NCI-H69 (cell line): ENCODE data around the gene PIWIL1.

Source experiments
- DNase-seq: peaks from one replicate; lab custom pipeline; 2025; lab: John Stamatoyannopoulos, UW

Gene PIWIL1

DNA sequence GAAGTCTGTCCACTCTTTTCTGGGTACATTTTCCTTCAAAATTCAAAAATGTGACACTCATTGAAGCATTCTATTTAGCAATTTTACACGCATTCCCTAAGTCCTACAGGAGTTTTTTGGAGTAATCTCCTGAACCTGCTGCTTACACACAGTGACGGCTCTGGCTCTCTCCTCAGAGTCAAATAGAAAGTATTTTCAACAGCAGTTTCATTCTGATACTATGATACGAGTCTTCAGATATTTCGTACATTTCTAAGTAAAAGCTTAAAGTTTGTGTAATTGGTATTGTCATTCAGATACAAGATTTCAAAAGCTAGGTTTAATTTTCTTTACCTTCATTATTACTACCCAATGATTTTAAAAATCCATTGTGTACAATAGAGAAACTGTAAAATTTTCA is 36.4 kb downstream of the PIWIL1 start:
- no peak for DNase-seq

DNA sequence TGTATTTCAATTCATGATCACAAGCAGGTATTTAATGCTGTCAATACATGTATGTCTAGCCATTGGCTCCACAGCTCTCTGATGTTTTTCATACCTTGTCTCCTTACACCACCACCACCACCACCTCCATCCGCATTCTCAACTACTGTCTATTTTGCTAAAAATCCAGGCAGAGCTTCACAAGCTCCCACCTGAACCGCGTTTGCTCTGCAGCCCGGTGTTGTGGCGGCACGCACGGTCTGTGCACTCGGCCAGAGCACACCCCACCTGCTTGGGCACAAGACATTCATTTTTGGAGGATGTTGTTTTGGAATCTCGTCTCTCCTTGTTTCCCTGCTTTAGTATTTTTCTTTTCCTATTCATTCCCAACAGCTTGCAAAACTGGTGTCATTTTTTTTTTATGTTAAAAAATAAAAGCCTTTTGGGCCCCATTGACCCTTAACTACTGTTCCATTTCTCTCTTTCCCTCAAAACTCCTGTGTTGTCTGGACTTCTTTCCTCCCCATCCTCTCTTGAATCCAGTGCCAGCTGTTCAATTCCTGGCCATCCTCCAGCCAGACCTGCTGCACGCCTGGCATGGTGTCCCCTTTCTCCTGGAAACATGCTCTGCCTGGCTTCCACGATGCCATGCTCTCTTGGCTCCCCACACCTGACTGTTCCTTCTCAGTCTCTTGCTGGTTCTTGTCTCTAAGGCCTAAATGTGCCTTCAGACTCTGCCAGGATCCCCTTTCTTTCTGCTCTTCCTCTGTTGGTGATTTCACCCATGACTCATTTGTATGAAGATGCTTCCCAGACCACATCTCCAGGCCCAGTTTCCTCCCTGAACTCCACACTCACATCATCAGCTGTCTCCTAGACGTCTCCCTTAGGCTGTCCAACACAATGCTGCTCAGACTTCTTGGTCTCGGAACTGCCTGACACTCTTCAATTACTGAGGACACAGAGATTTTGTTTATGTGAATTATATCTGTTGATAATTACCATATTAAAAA is 37.9 kb downstream of the PIWIL1 start:
- no peak for DNase-seq

DNA sequence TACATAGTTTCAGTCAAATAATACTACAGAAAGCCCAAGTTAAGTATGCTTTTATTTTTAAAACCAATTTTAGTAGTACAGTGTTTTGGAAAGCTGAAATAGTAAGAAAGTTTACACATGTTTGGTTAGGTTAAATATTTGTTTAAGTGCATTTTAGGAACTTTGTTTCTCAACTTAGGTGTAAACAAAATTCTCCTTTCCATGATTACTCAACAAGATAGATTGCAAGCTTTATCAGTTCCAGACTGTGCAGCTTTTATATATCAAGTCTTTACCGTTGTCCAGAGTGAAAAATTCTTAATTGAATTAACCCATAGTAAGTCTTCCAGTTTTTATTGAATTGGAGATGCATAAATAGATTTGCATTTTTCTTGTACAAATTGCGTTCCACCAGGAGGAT is 45.1 kb downstream of the PIWIL1 start:
- no peak for DNase-seq

DNA sequence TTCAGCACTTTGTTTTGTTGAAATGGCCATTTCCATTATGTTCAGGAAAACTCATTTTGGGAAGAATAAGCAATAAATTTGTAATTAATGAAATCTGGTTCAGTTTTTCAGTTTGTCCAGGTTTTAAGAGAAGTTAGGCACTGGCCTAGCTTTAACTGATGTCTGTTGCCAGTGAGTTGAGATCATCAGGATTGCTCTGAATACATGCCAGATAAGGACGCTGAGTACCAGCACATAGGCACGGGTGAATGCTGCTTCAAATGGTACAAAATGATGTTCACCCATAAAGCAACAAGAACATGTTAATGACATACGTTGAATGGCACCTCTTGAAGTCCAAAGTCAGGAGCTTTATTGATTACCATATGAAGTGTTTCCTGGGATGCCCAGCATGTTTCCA is 46.5 kb downstream of the PIWIL1 start:
- DNase-seq: no peak

DNA sequence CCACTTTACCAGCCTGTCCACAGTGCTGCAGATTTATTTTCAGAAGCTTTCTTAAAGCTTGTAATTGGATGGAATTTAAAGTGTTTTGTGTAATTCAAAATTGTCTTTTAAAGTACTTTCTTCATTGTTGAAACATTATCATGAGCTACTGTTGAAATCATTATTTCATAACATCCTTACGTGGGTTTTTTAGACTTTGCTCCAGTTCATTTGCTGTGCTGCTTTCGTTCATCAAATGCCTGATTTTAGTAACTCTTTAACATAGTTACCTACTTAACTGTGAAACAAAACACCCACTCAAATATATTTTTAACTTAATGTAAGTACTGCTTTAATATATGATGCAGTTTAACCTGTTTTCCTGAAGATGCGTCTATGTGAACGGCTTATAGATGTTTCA is 47.5 kb downstream of the PIWIL1 start:
- DNase-seq: no peak

DNA sequence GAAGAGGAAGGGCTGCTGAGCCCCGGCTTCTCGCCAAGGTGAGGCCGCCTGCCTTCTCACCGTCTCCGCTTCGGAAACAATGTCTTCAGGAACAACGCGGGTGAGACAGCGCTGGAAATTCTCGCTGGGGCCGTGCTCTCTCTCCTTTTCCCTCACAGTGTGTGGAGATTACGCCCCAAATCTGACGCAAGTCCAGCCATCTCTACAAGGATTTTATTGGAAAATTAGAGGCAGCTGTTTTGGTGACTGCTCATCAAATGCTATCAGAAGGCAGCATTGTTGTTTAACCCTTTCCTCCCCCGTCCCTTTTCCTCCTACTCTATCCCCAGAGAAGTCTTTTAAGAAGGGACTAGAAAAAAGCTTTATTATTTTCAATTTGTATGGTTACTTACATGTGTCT is 53.5 kb downstream of the PIWIL1 start:
- no peak for DNase-seq

DNA sequence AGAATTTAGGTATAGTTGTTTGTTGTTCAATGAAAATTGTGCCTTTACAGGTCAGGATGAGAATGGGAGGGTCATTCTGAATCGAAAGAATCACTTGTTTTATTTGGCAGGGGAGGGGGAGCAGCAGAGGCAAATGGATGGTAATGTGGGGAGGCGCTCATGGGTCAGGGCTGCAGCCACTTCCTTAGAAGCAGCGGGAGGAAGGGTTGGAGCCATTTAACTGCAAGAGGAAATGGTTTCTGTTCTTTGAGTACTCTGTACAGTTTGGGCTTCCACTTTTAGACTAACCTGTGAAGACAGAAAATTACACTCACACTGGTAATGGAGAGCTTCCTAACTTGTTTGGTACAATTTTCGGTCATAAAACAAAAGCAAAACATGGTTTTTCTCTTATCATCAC is 57.2 kb downstream of the PIWIL1 start:
- no peak for DNase-seq

DNA sequence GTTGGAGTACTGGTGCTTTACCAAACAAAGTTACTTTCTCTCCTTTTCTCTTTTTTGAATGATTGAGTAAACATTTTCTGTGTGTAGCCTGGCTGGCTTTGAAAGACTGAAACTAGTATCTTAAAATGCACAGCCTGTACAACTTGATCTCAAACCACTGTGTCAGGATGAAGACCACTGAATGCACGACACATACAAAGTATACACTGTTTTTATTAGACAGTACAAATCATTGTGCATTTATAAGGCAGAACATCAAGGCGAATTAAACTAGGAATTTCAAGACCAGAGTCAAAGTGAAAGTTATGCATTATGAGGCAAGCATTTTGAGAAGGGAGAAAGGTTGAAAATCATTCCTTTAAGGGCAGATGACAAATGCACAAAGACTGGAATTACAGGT is 59.0 kb downstream of the PIWIL1 start:
- no peak for DNase-seq

DNA sequence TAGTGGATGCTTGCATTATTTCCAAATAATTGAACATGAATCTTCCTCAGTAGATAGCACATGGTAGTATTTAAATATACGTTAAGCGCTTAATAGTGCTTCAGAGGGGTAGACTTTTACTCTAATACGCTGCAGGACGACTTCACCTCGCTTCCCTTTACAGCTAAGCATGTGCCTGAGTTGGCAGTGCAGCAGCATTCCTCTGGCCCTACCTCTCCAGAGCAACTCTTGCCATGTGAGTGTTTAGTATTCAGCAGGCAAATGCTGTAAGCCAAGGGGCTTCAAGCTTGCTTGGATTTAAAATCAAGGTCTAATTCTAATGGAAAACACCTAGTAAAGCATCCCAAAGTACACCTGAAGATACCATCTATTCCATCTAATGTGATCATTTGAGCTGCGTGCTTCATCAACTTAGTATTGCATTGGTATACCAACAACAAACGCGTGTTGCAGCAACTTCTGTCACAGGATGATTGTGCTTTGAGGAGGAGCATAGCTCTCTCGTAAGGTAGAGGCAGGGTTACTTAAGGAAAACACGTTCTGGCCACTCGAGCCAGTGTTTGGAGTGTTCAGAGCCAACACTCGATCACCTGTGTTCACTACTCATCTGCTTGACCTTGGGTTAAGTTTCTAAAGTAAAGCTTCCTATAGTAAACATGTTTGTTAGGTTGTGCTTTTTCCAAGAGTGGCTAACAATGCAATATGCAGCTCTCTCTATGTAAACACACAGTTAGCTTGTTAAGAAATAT is 60.6 kb downstream of the PIWIL1 start:
- DNase-seq: no peak

DNA sequence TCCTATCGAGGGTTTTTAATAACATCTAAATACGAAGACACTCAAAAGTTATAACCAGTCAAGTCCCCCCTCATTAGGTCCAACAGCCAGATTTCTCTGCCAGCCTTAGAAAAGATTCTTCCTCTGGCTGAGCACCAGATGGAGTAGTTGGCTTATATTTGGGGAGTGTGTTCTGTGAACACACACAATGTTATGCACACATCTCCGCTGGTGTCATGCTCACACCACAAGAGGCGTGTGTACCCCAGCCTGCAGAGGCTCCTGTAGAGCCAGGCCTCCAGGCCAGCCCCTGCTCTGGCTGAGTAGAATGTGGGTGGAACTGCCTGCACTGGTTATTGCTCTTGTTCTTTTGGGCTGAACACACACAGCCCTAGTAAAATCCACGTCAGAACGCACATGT is 64.0 kb downstream of the PIWIL1 start:
- peak; percentile 1 for DNase-seq

DNA sequence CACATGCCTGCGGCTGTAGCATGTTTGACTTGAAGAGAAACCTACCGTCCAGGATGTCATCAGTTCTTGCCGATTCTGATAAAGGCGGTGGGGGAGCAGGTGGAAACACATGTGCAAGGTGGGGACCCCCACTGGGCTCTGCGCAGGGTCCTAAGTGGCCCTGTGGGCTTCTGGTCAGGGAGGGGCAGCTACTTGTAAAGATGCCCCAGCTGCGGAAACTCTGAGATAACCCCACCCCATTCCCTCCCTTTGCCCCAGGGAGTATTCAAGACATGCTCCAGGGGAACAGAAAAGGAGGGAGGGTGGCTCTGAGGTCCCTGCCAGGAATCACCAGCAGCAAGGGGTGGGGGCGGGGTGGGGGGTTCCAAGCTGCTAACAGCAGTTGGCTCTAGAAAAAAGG is 67.6 kb downstream of the PIWIL1 start:
- DNase-seq: no peak

DNA sequence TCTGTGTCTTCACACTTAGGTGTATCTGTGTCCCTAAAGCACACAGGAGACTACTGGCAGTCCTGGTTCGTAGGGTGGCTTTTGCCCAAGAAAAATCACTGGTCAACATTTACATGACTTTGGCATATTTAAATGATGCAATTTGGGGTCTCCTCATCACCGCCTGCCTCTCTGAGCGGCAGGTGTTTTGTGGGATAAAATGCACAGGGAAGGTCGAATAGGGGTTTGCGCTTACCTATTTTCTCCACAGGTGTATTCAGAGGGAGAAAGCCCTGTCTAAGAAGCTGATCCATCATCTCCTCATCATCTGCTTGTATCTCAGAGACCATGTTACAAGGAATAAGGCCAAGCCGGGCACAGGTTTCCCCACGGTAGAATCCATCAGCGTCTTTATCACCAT is 74.7 kb downstream of the PIWIL1 start:
- no peak for DNase-seq

DNA sequence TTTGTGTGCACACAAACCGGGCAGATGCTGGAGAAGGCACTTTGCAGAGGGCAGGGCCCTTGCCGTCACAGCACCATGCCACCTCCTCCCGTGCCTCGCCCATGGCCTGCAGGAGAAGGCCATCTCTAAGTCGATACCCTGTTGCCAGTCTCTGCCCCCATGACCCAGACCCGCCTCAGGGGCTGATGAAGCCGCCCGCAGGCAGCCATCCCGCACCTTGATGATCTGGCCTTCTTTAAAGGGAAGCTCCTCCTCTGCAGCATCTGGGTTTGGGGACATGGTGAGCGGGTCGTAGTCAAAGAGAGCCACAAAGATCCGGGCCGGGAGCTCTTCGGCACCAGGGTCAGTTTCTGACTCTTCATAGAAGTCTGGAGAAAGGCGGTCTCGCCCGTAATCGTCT is 76.2 kb downstream of the PIWIL1 start:
- DNase-seq: no peak

DNA sequence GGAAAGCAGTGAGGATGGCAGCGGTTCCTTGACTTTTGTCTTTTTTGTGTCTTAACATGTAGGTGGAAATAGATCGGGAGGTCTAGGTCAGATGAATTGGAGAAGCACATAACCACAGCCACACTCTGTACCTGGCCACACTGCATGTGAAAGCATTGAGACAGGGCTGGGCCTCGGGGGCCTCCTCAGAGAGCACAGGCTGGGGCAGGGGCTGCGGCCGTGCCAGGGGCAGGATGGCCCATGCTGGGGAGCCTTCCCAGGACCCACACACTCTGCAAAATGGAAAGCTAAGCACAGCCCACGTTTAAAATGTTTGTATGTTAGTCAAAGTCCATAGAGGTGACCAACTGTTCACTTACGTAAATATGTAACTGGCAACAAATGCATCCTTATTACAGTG is 76.7 kb downstream of the PIWIL1 start:
- no peak for DNase-seq

DNA sequence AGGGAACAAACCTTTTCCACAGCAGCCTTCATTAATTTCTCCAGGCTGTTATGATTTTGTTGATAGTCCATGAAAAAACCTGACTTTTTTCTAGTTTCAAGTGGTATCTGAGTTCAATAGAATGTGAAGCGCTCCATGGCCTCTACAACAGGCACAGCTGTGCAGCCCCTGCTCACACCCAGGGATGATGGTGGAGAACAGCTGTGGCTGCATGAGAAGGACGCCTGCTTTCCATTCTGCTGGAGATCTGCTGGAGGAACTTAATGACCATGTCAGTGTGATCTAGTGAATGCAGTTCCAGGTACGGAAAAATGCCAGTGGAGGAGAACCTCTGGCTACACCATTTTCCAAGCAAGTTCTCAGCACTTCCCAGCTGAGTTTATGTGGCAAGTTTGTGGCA is 80.6 kb downstream of the PIWIL1 start:
- DNase-seq: no peak

DNA sequence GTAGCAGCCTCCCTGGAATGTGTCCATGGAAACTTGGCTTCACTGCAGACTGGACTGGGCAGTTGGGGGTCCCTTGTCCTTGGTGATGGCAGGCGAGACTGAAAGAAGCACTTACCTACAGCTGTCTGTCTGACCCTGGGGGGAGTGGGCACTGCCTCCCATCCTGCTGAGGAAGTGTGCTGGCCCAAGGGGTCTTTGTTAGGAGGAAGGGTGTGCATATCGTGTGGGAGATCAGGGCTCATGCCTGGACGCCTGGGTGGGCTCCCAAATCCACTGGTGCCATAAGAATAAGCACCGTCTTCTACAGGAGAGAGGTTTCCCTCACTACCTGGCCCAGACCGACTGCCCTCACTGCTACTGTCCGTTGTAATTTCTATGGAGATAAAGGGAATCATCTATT is 81.4 kb downstream of the PIWIL1 start:
- DNase-seq: no peak

DNA sequence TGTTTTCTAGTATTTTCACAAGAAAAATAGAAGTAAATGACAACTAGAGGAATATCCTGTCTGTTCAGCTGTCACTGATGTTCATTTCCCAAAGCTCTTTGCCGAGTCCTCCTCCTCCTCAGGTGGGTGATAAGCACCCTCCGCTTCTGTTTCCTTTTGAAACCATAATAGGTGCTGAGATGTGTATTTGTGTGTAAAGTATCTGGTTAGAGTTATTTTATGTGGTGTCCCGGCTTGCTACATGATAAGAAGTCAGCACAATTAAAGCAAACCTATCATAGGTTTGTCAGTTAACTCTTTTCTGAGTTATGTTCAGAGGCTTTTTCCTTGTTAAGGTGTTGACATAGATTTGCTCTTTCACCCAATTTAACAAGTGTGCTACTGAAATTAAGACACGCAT is 82.4 kb downstream of the PIWIL1 start:
- no peak for DNase-seq

DNA sequence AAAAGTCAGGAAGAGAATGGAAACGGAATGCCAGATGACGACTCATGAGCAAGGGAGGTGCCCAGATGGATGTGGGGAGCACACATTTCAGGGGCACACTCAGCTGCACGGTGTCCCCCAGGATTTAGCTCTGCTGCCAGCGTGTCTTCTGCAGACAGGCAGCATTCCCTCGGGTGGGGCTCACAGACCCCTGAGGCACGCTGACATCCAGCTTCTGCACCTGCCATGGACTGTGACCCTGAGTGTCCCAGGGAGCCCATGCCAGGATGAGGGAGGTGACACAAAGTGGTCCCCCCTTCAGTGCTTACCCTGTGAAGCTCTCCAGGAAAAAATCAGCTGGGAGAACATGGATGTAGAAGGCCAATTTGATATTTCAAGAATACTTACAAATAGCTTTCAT is 84.2 kb downstream of the PIWIL1 start:
- no peak for DNase-seq
